ENCODE data around the gene LGALS9B.
"Not testable (repeated sequence)": the region's sequence is repeated elsewhere in the genome, so short reads cannot be mapped to it uniquely, and the experiment has no call there.

- not testable (repeated sequence) for TF ChIP-seq CTCF (IDR thresholded peaks at IDR 0.05); POLR2A (IDR thresholded peaks at IDR 0.05); EP300 (IDR thresholded peaks at IDR 0.05; ENCODE audit: low read depth); POLR2AphosphoS5 (IDR thresholded peaks at IDR 0.05)
Measured at GRCh38 chr17:20500346-20500745, 33.0 kb upstream of the LGALS9B start.
